GM18502 (cell line): ENCODE data around the gene C10orf71.

ENCODE experiments used
- ATAC-seq: cut with Tn5 transposase; IDR thresholded peaks from one replicate; pipeline ENCODE4 v1.9.1; 2021; ENCODE audit warnings: mild to moderate bottlenecking; ENCODE audit not compliant: unreplicated experiment, poor library complexity

C10orf71 gene

DNA sequence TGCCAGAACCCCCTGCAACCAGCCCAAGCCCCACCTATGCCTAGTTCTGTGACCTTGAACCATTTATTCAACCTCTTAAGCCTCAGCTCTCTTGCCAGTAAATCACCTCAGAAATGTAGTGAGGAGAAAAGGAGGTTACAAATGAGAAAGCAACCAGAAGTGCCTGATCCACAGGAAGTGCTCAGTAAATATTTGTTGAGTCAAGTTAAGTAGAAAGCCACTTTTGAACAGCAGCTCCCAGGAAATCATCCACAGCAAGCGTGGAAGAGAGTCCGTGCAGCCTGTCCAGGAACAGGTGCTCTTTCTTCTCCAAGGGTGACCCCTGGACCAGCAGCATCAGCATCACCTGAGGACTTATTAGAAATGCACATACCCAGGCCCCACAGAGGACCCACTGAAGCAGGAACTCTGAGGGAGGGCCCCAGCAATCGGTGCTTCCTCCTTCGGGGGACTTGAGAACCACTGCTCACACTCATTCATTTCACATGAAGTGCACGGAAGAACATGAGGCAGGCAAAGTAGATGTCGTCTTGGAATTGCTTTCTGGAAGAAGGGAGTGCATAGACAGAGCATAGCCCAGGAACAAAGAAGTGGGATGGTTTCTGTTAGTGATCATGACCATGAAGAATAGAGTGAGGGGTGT lies 6.3 kb upstream of the C10orf71 start:
- no peak for ATAC-seq

DNA sequence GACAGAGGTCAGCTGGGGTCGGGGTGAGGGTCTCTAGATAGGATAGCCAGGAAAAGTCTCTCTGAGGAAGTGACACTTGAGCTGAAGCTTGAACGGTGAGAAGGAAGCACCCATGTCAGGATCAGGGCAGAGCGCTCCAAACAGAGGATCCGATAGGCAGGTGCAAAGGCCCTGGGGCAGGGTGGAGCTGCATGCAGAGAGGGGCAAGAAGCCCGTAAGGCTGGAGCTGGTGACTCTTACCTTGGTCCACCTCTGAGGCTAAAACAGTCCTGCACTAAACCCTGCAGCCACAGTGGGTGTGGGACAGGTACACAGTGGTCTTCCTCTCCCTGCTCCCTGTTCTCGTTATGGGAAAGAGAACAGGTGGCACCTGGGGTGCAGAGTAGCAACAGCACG lies 5.8 kb upstream of the C10orf71 start:
- ATAC-seq: no peak

DNA sequence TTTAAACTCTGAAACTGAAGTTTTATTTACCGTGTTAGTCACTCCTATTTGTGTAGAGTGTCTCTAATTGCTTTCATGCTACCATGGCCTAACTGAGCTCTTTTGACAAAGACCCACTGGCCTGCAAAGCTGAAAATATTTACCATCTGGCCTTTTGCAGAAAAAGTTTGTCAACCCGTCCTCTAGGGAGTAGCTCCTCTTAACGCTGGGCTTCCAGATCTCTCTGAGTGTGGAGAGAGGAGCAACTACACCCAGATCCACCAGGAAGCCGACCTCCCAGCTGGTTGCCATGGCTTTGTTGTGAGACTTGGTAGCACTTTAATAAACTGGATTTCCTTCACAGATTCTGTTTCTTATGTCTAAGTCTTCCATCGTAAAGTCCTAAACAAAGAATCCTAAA lies 4.2 kb upstream of the C10orf71 start:
- no peak for ATAC-seq

DNA sequence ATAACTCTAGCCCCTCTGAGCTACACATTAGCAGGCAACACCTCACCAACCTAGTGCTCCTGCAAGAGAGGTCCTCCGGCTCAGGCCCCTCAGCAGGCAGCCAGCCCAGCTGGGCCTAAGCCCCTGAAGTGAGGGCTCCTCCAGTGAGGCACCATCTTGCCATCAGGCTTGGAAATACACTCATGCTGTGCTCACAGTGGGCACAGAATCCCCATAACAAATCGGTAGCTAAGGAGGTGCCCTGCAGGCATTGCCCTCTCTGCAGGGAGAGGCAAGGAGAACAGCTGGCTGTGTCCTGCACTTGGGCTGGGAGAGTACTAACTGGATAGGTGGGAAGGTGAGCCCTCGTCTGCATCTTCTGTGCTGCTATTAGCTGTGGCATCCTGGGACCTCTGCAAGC lies 3.7 kb upstream of the C10orf71 start:
- no peak for ATAC-seq

DNA sequence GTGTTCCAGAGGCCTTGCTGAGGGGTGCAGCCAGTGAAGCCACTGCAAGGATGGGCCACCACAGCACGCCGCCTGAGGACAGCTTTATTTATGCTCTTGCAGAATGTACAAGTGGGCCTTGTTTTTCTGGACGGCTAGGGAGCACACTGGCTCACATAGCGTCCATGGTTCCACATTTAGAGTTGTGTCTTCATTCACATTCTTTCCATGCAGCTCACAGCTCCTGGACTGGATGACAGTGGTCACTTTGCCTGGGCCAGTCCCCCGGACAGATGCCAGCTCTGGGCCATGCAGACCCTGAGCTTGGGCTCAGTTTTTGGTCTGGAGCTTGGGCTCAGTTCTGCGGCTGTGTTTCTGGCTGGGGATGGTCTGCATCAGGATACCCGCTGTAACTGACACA lies 2.6 kb upstream of the C10orf71 start:
- no peak for ATAC-seq

DNA sequence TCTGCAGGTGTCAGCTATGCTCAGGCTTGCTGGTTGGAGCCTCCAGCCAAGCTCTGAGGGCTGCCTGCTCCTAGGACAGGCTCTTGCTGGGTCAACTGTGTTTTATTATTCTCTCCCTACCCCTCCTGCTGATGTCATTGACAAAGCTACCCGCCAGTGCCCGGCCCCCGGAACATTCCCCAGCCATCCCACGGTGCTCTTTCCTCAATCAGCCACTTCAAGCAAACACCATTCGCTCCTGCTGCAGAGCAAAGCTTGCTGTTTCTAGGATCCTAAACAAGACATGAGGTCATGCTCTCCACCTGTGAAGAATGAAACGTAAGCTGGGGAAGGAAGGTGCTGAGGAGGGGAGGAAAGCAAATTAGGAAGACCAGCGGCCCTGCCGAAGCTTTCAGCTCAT lies 2.1 kb upstream of the C10orf71 start:
- ATAC-seq: no peak

DNA sequence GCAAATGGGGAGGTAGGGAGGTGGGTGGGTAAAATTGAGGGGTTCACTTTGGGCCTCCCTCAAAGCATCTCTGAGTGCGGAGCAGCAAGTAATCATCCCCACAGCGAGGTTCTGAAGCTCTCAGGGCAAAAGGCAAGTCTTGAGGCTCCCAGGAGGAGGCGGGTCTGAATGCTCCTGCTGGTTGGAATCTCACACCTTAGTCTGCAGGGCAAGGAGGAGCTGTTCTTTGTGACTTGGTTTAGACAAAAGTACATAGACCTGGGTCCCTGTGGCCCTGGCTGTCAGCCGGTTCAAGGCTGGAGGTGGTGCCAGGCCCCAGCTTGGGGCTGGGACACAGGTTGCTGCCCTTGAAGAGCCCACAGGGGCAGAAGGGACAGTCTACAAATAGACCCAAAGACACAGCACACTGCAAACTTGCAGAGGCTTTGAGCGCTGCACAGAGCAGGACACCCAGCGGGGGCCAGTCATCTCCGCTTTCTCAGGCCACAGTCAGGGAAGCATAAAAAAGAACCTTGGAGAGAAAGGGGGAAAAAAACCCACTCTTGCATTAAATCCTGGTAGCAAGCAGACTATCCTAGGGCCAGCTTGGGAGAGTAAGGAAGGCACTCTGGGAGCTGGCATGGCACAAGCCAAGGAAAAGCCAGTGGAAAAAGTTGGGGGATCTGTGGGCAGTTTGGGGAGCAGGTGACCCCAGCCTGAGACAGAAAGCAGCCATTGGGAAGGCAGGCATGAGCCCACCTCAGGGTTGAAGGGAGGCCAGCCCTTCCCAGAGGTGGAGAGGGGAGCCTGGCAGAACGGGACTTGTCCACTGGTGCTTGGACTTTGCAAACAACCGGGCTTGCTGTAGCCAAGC lies 926 bp upstream of the C10orf71 start:
- ATAC-seq: no peak

DNA sequence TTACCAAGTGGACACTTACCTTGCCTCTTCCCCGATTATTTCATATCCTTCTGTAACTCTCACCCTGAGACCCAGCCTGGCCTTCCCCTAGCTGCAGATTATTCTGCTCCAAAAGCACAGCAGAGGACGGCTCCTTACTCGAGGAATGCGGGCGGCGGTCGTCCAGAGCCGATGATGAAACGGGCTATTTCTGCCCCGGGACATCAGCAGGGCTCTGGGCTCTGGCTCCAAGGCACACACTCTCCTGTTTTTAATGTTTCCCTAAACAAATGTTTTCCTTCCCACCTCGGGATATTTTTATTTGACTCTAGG lies 343 bp upstream of the C10orf71 start:
- ATAC-seq: no peak

DNA sequence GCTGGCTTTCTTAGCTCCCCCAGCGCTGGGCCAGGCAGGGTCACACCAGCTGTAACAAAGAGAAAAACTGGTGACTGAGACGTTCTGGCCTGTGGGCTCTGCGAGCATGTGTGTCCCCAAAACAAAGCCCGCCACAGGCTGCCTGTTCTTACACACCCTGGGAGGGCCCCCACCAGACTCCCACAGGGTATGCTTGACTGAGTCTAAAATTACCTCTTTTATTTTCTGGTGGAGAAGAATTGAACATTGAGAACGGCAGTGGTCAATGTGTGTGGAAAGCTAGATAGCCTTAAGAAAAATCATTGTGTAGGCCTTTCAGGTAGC lies 808 bp downstream of the C10orf71 start:
- ATAC-seq: peak; percentile 79

DNA sequence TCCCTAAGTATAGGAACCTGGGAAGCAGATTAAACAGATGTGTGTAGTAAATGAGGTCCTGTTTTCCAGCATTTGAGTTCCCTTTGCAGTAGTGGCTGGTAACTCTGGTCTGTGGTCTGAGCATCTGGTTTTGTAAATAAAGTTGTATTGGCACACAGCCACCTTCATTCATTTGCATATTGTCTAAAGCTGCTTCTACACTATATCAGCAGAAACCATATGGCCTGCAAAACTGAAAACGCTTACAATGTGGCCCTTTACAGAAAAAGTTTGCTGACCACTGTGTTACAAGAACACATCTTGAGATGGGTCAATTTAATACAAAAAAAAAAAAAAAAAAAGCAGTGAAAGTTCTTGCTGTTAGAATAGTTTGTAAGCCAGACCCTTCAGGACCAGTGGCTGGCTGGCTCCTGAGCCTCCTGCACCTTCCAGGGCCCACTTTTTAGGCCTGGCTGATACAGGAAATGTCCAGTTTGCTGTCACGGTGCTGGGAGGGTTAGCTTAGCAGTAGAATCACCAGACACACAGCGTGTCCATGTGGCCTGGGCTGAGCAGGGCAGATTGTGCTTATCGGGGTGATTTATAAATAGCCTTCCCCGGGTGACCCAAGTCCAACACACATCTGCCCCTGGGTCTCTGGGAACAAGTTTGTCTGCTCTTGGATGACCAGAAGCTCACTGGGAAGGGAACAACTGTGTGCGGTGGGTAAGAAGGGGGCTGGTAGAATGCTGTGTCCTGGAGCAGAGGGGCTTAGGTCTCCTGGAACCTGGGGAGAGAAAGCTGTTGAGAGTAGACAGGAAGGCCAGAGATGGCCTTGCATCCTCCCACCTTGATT lies 1.4 kb downstream of the C10orf71 start:
- peak; percentile 90 for ATAC-seq

DNA sequence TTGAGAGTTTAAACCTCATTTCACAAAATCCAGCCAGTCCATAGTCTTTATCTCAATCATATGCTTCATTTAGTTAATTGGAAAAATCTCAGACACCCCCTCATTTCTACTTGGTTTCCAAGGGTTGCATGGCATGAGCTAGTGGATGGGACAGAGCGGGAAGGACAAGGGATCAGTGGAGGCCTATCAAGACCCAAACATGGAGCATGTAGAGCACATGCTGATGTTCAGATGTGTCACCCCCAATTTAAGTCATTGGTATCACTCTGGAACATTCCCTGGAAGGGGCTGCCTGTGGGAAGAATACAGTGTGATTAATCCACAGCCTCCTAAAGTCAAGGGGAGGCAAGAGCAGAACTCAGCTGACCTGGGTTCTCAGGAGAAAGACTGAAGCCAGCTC lies 2.3 kb downstream of the C10orf71 start:
- ATAC-seq: no peak

DNA sequence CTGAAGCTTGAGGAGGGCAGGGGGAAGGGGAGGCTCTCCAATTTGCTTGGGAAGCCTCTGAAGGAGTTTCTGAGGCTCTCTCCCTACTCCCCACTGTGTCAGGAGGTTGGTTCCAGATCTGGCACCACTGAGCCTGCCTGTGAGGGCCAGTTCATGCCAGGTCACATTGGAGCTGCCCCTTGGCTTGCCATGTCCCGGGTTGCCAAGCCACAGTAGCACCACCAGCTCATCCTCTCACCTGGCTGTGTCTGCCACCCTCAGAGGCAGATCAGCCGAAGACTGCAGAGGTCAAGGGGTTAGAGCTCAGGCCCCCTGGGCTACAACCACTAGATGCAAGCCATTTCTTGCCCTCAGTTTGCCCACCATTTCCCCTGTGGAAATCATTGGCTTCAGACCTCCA lies 3.1 kb downstream of the C10orf71 start:
- ATAC-seq: no peak

DNA sequence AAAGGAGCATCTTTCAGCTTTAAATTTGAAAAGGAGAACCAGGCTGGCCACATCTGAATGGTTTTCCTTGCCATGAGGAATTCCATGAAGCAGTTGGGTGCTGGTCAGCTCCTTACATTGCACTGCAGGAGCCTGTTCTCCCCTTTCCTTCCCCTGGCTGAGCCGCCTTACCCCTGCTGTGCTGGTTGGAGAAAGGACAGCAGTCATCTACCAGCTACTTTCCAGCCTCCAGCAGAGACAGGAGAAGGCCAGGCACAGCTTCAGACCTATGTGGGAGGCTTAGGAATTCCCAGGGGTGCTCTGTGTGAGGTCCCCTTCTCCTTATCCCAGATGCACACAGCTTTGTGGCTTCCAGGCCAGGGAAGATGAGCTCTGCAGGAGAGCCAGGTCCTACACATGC lies 4.7 kb downstream of the C10orf71 start:
- ATAC-seq: no peak

DNA sequence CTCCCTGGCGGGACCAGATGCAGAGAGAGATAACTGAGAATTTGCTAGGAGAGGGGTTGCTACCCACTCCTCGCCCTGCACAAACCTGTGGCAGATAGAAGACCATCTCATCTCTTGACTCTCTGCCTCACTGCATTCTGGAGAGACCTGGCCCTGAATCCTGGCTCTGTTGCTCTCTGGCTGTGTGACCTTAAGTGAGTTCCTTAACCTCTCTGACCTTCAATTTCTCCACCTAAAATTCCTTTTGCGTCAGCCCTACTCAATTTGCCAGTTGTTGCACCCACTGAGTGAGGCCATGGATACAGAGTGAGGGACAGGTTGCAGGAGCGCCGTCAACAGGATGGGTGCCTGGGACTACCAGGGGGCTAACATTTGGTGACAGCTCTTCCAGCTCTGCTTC lies 5.2 kb downstream of the C10orf71 start:
- no peak for ATAC-seq

DNA sequence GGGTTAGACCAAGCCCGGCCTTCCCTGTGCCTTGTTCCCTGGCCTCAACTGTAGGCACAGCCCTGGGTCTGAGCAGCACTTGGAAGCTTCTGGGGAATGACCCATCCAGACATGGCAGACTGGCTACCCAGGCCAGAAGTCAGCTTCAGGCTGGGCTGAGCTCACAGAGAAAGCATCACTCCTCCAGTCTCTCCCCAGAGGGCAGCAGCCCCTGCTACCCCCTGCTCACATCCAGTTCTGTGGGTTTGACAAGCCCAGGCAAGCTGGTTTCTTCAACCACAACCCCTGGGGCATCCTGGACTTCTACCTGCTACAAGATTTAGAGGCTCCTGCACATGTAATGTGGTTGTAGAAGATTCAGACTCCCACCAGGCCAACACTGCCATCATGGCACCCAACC lies 9.0 kb downstream of the C10orf71 start:
- no peak for ATAC-seq

DNA sequence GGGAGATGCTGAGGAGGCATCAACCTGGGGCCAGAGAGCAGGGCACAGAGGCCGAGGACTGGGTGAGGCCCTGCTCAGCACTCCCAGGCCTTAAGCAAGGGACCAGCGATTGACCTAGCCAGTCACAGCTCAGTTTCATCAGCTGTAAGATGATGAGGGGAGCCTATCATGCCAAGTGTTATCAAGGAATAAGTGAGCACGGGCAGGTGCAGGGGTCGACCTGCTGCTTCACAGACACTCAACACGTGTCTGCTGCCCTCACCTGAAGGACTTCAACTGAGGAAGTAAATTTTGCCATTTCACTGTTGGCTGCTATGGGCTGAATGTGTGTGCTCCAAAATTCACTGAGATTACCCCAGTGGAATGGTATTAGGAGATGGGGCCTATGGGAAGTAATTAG lies 9.9 kb downstream of the C10orf71 start:
- no peak for ATAC-seq

DNA sequence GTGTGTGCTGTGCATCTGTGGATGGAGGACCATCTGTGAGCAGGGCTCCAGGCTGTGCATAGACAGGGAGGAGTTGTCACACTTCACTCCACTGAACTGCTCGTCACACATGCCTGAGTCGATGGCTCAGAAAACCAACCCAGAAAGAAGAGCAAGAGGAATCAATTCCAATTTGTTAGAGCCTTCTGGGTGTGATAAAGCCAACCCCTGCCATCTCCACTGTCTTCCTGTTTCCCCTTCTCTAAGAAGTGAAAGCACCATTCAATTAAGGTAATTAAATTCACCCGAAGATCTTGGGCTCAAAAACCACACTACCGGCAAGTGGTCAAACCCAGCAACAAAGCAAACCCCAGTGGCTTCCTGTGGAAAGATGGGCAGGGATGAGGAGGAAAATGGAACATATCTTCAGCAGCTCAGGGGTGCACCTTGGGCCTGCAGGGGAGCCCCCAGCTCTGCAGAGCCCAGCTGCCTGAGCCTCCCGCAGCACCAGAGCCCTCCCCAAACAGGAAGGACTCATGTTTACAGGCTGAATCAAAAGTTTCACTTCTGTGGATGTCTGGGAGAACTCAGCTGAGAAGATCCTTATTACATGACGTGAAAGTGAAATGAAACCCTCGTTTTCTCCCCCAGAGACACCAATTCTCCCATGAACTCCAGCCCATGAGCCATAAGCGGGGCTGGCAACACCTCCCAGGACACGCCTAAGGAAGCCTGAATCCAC lies 10.9 kb downstream of the C10orf71 start:
- peak; percentile 56 for ATAC-seq

DNA sequence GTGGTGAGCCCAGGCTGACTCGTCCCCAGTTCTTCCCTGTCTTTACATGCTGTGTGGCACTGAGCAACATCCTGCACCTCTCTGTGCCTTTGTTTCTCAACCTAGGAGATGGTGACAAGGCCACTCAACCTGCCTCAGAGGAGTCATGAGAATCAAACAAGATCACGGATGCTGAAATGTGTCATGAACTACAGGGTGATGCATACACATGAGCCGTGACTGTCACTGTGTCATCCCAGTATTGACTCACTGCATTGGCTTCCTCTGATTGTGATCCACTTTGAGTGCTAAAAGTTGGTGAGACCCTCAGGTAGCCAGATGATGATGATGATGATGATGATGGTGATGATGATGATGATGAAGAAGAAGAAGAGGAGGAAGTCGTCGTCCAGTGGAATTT lies 11.5 kb downstream of the C10orf71 start:
- ATAC-seq: no peak

DNA sequence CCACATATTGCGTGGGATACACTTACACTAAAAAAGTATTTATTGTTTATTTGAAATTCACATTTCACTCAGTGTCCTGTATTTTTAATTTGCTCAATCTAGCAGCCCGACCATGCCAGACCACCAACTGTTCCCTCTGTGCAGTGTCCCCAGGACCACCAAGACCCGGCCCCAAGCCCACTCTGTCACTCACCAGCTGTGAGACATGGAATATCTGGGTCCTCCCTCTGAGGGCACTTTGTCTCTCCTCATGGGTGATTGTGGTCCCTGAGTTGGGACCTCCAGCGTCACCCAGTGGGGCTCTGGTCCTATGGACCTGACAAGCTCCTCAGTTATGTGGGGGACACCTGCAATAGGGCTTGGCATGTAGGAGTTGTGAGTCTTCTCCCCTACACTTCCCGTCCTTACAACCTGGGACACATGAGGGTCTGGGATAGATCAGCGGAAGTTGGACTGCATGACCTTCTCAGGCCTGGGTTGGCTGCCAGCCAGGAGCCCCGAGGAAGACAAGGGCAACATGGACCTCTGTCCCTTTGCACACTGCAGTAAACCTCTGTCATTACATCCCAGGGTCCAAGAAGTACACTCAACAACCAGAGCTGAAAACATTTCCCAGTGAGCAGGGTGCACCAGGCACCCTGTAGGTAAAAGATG lies 12.1 kb downstream of the C10orf71 start:
- no peak for ATAC-seq

DNA sequence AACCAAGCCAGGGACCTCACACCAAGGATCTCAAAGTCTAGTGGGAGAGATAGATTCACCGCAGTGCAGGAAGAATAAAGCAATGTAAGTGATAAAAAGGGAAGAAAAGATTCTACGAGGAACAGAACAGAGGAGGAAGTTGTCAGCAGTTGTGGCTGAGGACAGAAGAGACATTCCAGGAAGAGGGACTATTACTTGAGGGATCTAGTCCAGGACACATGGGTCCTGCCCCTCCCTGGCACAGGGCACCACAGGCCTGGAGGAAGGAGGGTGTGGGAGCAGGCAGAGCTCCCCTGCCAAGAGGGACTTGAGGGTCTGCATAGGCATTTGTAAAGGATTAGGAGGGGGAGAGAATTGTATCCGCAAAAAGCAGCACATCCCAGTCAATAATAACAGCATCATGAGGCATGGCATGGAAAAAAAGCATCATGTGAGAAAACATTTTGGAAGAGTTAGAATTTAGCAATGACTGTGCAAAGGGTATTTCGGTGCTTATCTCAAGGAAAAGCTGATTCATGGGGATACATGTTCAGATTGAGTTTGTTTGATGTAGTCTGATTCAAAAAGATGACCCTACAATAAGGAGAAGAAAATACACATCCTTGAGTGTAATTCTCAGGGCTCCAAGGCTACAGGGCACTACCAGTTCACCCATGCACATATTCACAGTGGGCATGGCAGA lies 12.7 kb downstream of the C10orf71 start:
- ATAC-seq: no peak
